GM19193 (cell line): ENCODE results near the gene DCLK1.

Experiments used
- POLR2A ChIP-seq: IDR thresholded peaks from 4 replicates; pipeline ENCODE4 v1.6.1; 2011; ENCODE audit not compliant: insufficient read depth, insufficient read length; ENCODE audit errors: extremely low read depth

The DCLK1 gene

GRCh38 chr13:36131222-36131930 lies at the start of gene DCLK1:
Gene DCLK1 (minus strand): TSS chr13:36131382.
- TF ChIP-seq POLR2A: no peak

- TF ChIP-seq POLR2A: no peak
Measured at GRCh38 chr13:36175621-36176020, 44.4 kb upstream of the DCLK1 start.

- no peak for TF ChIP-seq POLR2A
Measured at GRCh38 chr13:36174923-36175322, 43.7 kb upstream of the DCLK1 start.

- TF ChIP-seq POLR2A: no peak
Measured at GRCh38 chr13:36173571-36174322, 42.6 kb upstream of the DCLK1 start.

- no peak for TF ChIP-seq POLR2A
Measured at GRCh38 chr13:36166046-36166445, 34.9 kb upstream of the DCLK1 start.

DNA sequence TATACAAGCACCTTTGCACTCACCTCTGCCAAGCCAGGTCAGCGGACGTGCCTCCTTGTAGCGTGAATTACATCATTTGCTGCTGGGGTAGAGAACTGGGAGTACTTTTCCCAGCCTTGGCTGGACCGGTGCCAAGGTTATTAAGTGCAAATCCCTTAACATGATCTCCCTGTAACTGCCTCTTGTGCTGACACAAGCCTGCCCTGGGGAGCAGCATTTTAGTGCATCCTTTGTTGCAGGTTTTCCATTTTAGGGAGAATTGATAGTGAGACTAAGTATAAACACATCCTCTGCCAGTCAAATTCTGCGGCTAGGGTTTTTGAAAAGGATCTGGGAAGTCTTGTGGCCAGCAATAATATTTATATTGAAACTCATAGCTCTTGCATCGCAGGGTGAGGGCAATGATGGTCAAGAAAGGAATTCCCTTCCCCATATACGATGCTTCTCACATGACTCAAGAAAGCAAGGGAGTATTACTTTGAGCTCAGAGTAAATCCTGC lies 32.7 kb upstream of the DCLK1 start:
- TF ChIP-seq POLR2A: no peak

- no peak for TF ChIP-seq POLR2A
Measured at GRCh38 chr13:36163286-36163685, 32.1 kb upstream of the DCLK1 start.

DNA sequence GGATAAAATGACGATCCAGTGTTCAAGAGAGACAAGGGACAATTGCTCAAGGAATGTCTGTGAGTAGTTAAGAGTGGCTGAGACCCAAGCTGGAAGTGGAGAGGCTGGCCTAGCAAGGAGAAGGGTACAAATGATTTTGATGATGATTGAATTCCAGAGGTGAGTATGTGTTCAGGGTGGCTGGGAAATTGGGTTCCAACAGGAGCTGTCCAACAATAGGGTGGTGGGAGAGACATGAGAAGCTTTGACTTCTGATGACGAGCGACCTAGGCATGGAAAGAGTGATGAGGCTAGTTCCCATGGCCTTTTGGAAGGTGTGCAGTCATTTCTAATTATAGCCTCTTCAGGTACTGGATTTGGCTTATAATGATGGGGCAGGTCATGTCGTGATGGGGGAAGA lies 29.1 kb upstream of the DCLK1 start:
- no peak for TF ChIP-seq POLR2A

DNA sequence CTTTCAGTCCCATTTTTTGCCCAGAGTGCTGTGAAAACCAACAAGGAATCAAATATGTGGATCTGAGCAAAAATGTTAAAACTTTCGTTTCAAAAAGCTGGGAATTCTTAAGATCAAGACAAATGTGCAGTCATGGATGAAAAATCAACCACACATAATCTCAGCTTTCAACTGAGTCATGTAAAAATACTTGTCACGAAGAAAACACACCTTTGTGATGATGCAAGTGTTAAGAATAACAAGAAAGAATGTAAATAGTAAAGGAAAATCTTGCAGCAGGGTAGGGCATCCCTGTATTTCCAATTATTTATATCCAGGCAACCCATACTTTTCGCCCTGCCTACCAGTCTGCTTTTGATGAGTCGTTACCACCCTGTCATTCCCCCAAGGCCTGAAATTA lies 27.4 kb upstream of the DCLK1 start:
- no peak for TF ChIP-seq POLR2A

DNA sequence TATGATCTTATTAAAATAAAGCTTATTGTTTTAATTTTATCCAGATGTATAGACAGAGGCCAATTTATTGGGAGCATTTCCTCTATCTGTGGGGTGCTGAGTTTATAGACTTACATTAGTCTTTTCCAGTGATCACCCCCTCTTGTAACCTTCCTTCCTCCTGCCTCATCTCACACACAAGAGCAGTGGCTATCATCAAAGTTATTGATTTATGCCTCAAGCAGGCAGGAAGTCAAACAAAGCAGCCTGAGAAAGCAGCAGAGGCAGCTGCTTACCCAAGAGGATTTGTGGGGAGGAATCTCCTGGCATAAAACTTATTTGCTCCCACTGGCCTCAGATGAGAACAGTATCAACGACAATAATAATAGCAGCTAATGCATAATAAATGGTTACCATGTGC lies 26.3 kb upstream of the DCLK1 start:
- TF ChIP-seq POLR2A: no peak

- no peak for TF ChIP-seq POLR2A
Measured at GRCh38 chr13:36154567-36155291, 23.5 kb upstream of the DCLK1 start.

- no peak for TF ChIP-seq POLR2A
Measured at GRCh38 chr13:36151591-36151990, 20.4 kb upstream of the DCLK1 start.

DNA sequence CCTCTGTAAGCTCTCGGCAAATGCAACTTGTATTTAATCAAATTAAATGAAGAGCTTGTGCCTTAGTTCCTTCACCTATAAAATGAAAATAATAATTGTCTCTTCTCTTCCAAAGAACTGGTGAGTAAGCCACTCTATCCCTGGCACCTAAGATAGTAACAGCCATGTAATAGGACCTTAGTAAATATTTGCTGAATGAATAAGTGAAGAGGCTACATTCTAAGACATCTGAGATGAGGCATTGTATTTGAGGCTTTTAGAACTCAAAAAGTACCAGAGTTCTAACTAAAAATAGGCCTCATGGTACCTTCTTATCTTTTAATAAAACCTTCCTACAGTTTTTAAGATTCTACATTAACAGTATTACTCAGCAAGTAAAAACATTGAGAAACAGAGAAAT lies 17.3 kb upstream of the DCLK1 start:
- no peak for TF ChIP-seq POLR2A

DNA sequence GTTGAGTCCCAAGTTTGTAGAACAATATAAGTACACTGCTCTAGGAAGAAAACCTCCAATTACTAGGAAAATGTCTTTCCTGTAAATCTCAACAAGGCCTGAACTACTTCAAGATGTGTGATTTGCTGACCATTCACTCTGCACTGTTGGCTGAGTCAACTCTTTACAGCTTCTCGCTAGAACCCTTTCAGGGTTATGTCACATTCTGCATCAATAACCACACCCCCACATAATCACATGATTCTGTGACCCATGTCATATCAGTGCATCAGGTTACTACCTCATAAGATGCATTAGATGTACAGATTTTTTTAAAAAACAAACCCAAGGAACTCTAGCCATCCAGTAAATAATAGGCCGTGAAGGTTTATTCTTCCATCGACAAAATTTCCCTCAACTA lies 16.1 kb upstream of the DCLK1 start:
- no peak for TF ChIP-seq POLR2A

- TF ChIP-seq POLR2A: no peak
Measured at GRCh38 chr13:36146511-36147269, 15.5 kb upstream of the DCLK1 start.
